B cell (primary cell): ENCODE data around the gene SRSF1.

ENCODE experiments used
- CTCF ChIP-seq: fragments of 200-600 bp; IDR thresholded peaks from one replicate; pipeline ENCODE4 v1.8.0; 2022; ENCODE audit warnings: antibody characterized with exemption, mild to moderate bottlenecking
- EZH2 ChIP-seq: IDR thresholded peaks from 2 replicates; pipeline ENCODE4 v1.6.1; 2012; ENCODE audit warnings: borderline replicate concordance, low read depth, mild to moderate bottlenecking, moderate library complexity, low read length; ENCODE audit not compliant: insufficient read depth, poor library complexity, severe bottlenecking

- TF ChIP-seq CTCF = no peak
- TF ChIP-seq EZH2 = no peak
Measured at GRCh38 chr17:58056476-58056875, 49.4 kb upstream of the SRSF1 start.
